BLaER1 treated with 17β-estradiol and CSF1 and Interleukin-3, amounts not matched to agents 10 nM and 100 nM (cell line): Measurements from ENCODE around the gene BLTP3B.
A peak's percentile ranks its signal among the peaks of the same experiment; 100 is the strongest.

Experiments used
- H3K27ac ChIP-seq, 11 experiments: shearing (Covaris generic); formaldehyde crosslinking; 2 replicates each; pipeline ENCODE4 v1.8.1; 2022
- H3K27me3 ChIP-seq, 11 experiments: shearing (Covaris generic); formaldehyde crosslinking; 2 replicates each; pipeline ENCODE4 v1.8.1; 2022
- H3K36me3 ChIP-seq, 11 experiments: shearing (Covaris generic); formaldehyde crosslinking; 2 replicates each; pipeline ENCODE4 v1.8.1; 2022
- H3K4me1 ChIP-seq, 10 experiments: shearing (Covaris generic); formaldehyde crosslinking; 2 replicates each; pipeline ENCODE4 v1.8.1; 2022
- H3K4me2 ChIP-seq, 11 experiments: shearing (Covaris generic); formaldehyde crosslinking; 2 replicates each; pipeline ENCODE4 v1.8.1; 2022
- H3K4me3 ChIP-seq, 10 experiments: shearing (Covaris generic); formaldehyde crosslinking; 2 replicates each; pipeline ENCODE4 v1.8.1; 2022
- H3K9ac ChIP-seq, 11 experiments: shearing (Covaris generic); formaldehyde crosslinking; 2 replicates each; pipeline ENCODE4 v1.8.1; 2022
- H3K9me3 ChIP-seq, 11 experiments: shearing (Covaris generic); formaldehyde crosslinking; replicated peaks in 1 of 11; 2 replicates each; pipeline ENCODE4 v1.8.1; 2022
- H4K20me1 ChIP-seq, 11 experiments: shearing (Covaris generic); formaldehyde crosslinking; 2 replicates each; pipeline ENCODE4 v1.8.1; 2022
- Cebpa-rat ChIP-seq, 11 experiments: shearing (Covaris generic); IDR thresholded peaks; 2 replicates each; pipeline ENCODE4 v1.8.1; 2022

Gene BLTP3B

DNA sequence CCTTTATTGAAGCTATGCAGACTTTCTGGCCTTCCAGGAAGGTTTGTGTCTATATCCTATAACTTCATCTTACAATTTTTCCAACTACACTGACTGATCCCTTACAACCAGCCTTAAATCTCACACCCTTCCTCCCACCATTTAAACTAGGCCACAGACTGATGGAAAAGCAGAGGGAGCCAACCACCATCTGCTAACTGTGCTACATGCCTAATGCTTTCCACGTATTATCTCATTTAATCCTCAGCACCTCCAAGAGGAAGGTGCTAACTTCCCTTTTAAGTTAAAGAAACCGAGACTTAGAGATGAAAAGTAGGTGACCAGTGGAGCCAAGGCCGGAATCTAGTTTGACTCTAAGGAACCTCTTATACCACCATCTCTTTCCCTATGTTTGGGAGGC, 22.7 kb upstream of the BLTP3B start:
- no peak overlapping the region for H3K27ac ChIP-seq
- H3K36me3 ChIP-seq: peaks cover 0 to 19% (median 0%) of the 10 kb centered on the region in 11 experiments; a peak in 5 of 22 replicates
- H3K4me3 ChIP-seq: no peak overlapping the region
- no peaks in the 10 kb centered on the region for H3K27me3 ChIP-seq
- H4K20me1 ChIP-seq: no peaks in the 10 kb centered on the region
- no peak overlapping the region for H3K4me2 ChIP-seq
- no peak for TF ChIP-seq Cebpa-rat (IDR thresholded peaks at IDR 0.05)
- no peak overlapping the region for H3K9ac ChIP-seq
- peaks cover 11 to 16% (median 14%) of the 10 kb centered on the region in 10 experiments for H3K4me1 ChIP-seq
- no peaks in the 10 kb centered on the region for H3K9me3 ChIP-seq

DNA sequence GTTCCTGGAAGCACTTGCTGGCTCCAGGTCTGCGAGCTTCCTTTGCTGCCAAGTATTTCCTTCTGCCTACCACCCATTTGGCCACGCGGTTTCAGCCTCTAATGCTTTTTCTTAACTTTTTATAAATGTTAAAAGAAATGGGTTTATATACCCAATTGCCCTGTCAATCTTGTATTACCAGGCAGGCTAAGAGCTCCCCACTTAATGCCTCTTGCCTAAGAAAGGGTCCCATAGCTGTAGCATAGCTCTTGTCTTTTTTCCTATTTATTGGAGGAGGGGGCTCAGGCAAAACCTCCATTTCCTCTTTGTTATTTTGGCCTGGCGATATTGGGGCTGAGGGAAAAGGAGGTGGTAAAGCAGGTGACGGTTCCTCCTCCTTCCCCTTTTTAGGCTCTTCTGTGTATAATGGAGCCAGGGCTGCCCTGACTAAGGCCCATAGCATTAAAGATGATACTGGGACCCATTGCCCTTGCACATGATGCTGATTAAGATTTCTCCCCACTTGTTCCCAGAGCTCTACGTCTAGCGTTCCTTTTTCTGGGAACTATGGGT, 21.6 kb upstream of the BLTP3B start:
- H3K4me3 ChIP-seq: peak overlapping the region in 7 of 10 experiments; percentile 25 to 50 (median 43); a peak in 9 of 20 replicates
- H3K9me3 ChIP-seq: peaks cover 0 to 6% (median 0%) of the 10 kb centered on the region in 11 experiments; a peak in 6 of 22 replicates
- no peak for TF ChIP-seq Cebpa-rat (IDR thresholded peaks at IDR 0.05)
- peak overlapping the region in 7 of 11 experiments; percentile 4 to 39 (median 32); a peak in 6 of 22 replicates for H3K9ac ChIP-seq
- H3K36me3 ChIP-seq: peaks cover 0 to 21% (median 0%) of the 10 kb centered on the region in 11 experiments; a peak in 4 of 22 replicates
- H4K20me1 ChIP-seq: no peaks in the 10 kb centered on the region
- H3K4me1 ChIP-seq: peaks cover 11 to 17% (median 14%) of the 10 kb centered on the region in 10 experiments
- H3K4me2 ChIP-seq: peak overlapping the region; percentile 45 to 82 (median 68)
- H3K27me3 ChIP-seq: no peaks in the 10 kb centered on the region
- H3K27ac ChIP-seq: no peak overlapping the region

DNA sequence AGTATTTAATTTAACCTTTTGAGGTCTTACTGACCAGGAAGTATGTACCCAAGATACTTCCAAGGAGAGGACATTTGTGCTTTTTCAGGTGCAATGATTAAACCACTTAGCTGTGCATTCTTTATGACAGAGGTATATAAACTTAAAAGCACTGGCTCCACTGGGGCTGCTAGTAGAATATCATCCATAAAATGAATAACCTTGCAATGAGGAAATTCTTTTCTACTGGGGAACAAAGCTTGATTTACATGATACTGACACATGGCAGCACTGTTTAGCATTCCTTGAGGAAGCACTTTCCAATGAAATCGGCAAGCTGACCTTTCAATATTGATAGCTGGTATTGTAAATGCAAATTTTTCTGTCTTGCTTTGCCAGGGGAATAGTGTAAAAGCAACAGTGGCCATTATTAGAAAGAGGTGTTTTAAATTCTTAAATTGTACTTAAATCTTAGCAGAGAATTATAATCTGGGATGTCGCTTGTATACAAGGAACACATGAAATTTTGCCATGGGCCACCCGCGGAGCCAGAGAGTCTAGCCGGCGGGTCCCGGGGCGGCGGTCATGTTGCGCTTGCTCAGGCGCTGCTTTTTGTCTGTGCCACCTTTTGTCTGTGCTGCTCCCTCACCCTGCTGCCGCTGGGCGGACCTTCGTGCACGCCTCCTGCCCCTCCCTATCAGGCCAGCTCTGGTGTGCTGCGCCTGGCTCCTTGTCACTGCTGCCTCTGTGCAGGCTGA, 20.9 kb upstream of the BLTP3B start:
- H3K27me3 ChIP-seq: no peaks in the 10 kb centered on the region
- H3K36me3 ChIP-seq: peaks cover 0 to 23% (median 0%) of the 10 kb centered on the region in 11 experiments; a peak in 4 of 22 replicates
- peaks cover 0 to 9% (median 0%) of the 10 kb centered on the region in 11 experiments; a peak in 6 of 22 replicates for H3K9me3 ChIP-seq
- peaks cover 11 to 23% (median 20%) of the 10 kb centered on the region in 10 experiments for H3K4me1 ChIP-seq
- H3K27ac ChIP-seq: no peak overlapping the region
- H3K4me2 ChIP-seq: peak overlapping the region; percentile 45 to 82 (median 68)
- no peaks in the 10 kb centered on the region for H4K20me1 ChIP-seq
- TF ChIP-seq Cebpa-rat (IDR thresholded peaks at IDR 0.05): no peak
- H3K4me3 ChIP-seq: peak overlapping the region in 8 of 10 experiments; percentile 25 to 50 (median 40); a peak in 12 of 20 replicates
- peak overlapping the region in 8 of 11 experiments; percentile 4 to 39 (median 26); a peak in 10 of 22 replicates for H3K9ac ChIP-seq

DNA sequence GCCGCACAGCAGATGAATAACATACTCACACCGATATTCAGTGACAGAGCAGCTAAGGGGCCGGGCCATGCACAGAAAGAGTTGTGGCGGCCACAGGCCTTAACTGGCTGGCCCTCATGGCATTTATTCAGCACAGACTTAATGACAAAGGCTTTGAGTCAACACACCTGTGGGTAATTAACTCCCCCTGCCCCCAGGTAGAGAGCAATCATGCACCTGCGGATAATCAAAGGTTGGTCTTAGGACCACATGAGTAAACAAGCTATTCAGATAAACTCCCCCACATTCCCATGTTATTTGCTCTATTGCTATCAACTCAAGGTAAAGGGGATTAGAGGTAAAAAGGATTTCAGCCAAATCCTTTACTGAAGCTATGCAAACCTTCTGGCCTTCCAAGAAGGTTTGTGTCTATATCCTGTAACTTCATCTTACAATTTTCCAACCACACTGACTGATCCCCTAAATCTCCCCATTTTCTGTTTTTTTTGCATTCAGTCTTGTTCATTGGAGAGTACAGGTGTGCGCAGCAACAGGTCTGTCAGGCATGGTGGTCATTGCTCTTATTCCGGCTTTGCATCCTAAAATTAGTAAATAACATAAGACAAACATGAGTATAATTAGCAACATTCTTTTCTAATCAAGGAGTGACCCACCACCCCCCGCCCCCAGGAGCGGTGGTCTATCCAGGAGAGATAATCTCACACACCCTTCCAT, 16.9 kb upstream of the BLTP3B start:
- no peak overlapping the region for H3K9ac ChIP-seq
- peaks cover 11 to 32% (median 29%) of the 10 kb centered on the region in 10 experiments for H3K4me1 ChIP-seq
- peaks cover 0 to 12% (median 0%) of the 10 kb centered on the region in 11 experiments; a peak in 2 of 22 replicates for H3K36me3 ChIP-seq
- H3K4me3 ChIP-seq: no peak overlapping the region
- H3K4me2 ChIP-seq: peak overlapping the region in 4 of 11 experiments; percentile 60 to 82 (median 66); a peak in 9 of 22 replicates
- TF ChIP-seq Cebpa-rat (IDR thresholded peaks at IDR 0.05): no peak
- peaks cover 0 to 9% (median 0%) of the 10 kb centered on the region in 11 experiments; a peak in 6 of 22 replicates for H3K9me3 ChIP-seq
- no peaks in the 10 kb centered on the region for H3K27me3 ChIP-seq
- H3K27ac ChIP-seq: no peak overlapping the region
- H4K20me1 ChIP-seq: no peaks in the 10 kb centered on the region

DNA sequence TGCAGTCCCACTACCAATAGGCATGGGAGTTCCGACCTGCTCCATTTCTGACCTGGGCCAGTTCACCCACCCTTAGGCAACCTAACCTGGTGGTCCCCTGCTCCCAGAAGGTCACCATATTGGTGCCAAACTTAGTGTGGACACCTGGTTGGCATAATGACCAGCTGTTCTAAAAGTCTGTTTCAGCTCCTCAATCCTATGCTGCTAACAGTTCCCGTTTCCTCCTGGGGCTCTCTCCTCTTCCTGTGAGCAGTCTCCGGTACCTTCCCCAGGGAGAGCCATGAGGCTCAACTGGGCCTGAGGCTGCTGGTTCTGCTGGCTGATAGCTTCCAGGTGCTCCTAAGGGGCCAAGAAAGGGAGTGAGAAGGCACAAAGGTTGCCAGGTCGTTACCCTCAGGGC, 15.9 kb upstream of the BLTP3B start:
- Histone ChIP-seq H3K27me3 (no peaks in the 10 kb centered on the region), H3K9me3 (peaks cover 0 to 9% (median 0%) of the 10 kb centered on the region in 11 experiments; a peak in 6 of 22 replicates), H3K4me3 (no peak overlapping the region), H3K36me3 (peaks cover 0 to 12% (median 0%) of the 10 kb centered on the region in 11 experiments; a peak in 2 of 22 replicates), H3K9ac (no peak overlapping the region; a peak in 1 of 22 replicates), H3K4me2 (peak overlapping the region in 9 of 11 experiments; percentile 18 to 82 (median 56); a peak in 16 of 22 replicates), H4K20me1 (no peaks in the 10 kb centered on the region), H3K27ac (peak overlapping the region in 2 of 11 experiments; percentile 8 to 13; a peak in 2 of 22 replicates), H3K4me1 (peaks cover 1 to 22% (median 19%) of the 10 kb centered on the region in 10 experiments; a peak in 18 of 20 replicates)
- TF ChIP-seq Cebpa-rat (IDR thresholded peaks at IDR 0.05): no peak

DNA sequence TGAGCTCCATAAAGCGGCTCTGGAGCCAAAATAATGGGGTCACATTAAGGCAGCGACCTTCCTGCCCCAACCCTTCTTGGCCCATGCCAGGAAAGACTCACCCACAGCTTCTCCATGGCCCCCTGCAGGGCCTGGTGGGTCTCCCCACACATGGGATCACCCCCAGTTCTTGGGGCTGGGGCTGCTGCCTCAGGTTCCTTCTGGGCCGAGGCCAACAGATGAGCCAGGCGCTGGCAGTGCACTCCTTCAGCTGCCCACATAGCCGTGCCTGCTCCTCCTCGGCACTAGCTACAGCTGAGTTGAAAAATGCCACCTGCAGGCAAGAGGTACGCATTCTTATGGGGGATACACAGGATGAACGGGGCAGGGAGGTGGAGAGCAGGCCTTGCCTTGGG, 14.8 kb upstream of the BLTP3B start:
- H3K4me3 ChIP-seq: no peak overlapping the region
- H3K36me3 ChIP-seq: peaks cover 0 to 12% (median 0%) of the 10 kb centered on the region in 11 experiments; a peak in 2 of 22 replicates
- H3K9me3 ChIP-seq: peaks cover 0 to 9% (median 0%) of the 10 kb centered on the region in 11 experiments; a peak in 6 of 22 replicates
- H3K4me2 ChIP-seq: peak overlapping the region in 4 of 11 experiments; percentile 60 to 82 (median 66); a peak in 1 of 22 replicates
- no peaks in the 10 kb centered on the region for H4K20me1 ChIP-seq
- H3K9ac ChIP-seq: no peak overlapping the region
- H3K27ac ChIP-seq: no peak overlapping the region
- peaks cover 0 to 19% (median 17%) of the 10 kb centered on the region in 10 experiments; a peak in 15 of 20 replicates for H3K4me1 ChIP-seq
- no peak for TF ChIP-seq Cebpa-rat (IDR thresholded peaks at IDR 0.05)
- no peaks in the 10 kb centered on the region for H3K27me3 ChIP-seq

DNA sequence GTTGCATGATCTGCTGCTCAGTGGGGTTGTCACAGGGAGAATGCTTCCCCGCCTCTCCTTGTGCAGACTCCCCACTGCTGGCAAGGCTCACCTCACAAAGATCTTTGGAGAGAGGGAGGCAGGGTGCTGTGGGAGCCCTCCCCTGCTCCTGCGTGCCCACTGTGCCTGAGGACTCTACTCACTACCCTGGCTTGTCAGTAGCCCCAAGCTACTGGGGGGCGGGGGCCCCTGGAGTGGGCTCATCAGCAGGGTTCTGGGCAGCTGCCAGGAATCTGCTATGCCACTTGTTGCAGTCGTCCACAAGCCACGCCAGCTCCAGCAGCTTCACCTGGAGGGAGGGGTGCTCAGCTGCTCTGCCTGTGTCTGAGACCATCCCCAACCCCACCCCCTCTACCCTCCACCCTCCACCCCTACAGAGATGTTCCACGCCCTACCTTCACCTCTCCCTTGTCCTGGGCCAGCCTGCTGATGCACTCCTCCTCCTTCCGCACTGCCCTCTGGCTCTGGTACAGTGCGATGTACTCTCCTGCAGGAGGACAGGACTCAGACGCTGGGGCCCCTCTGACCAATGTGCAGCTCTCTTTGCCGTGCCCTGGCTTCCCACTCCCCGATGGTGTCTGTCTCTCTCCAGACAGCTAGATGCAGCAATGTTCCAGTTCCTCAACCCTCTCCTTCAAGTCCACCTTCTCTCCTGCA, 14.2 kb upstream of the BLTP3B start:
- no peak for TF ChIP-seq Cebpa-rat (IDR thresholded peaks at IDR 0.05)
- no peak overlapping the region for H3K4me3 ChIP-seq
- peaks cover 0 to 12% (median 0%) of the 10 kb centered on the region in 11 experiments; a peak in 2 of 22 replicates for H3K36me3 ChIP-seq
- H3K4me1 ChIP-seq: peaks cover 0 to 19% (median 17%) of the 10 kb centered on the region in 10 experiments; a peak in 15 of 20 replicates
- no peak overlapping the region for H3K9ac ChIP-seq
- H3K27me3 ChIP-seq: no peaks in the 10 kb centered on the region
- H3K27ac ChIP-seq: no peak overlapping the region
- no peaks in the 10 kb centered on the region for H4K20me1 ChIP-seq
- no peak overlapping the region for H3K4me2 ChIP-seq
- peaks cover 0 to 9% (median 0%) of the 10 kb centered on the region in 11 experiments; a peak in 6 of 22 replicates for H3K9me3 ChIP-seq
